Lower leg skin (tissue), 4 donors: ENCODE results near the gene BZW2. TPM values are rescaled to one million over a fixed set of nuclear protein-coding genes. Genes with fewer than 3 reads are reported as not detected.

Experiments
- DNase-seq, 2 donors: peaks; one replicate each; pipeline ENCODE4 v3.0.0-alpha.2; 2019; ENCODE audit warnings: low spot score in 2 of 2
- H3K4me3 ChIP-seq: fragments of 200-600 bp; sonication (generic); 2 replicates; pipeline ENCODE4 v1.5.1; 2017; ENCODE audit warnings: mild to moderate bottlenecking, low read depth; ENCODE audit not compliant: poor library complexity, severe bottlenecking
- CTCF ChIP-seq, 3 donors: fragments of 450-650 bp; IDR thresholded peaks; one replicate each; pipeline ENCODE4 v1.5.1; 2016; ENCODE audit warnings: antibody characterized with exemption in 3 of 3, mild to moderate bottlenecking in 3 of 3, moderate library complexity in 2 of 3
- POLR2A ChIP-seq, 2 donors: fragments of 450-650 bp; IDR thresholded peaks; one replicate each; pipeline ENCODE4 v1.6.1; 2016 to 2017; ENCODE audit warnings: antibody characterized with exemption in 2 of 2, mild to moderate bottlenecking in 1 of 2, moderate library complexity in 1 of 2
- WGBS, 2 donors: methylation state at CpG; one replicate each; pipeline ENCODE4 v1.1.5; 2018; 5-methylcytosine and 5-hydroxymethylcytosine counted together
- intact Hi-C: fragments of 100-400 bp; cut with DNase I; formaldehyde crosslinking; loops from one replicate; pipeline ENCODE4 v1.15.0; 2023; ENCODE audit warnings: low total_unique reads
- total RNA-seq, 4 donors: library from RNA; depleted of rRNA; stranded (reverse); fragments of >200 nt; gene quantifications; one replicate each; pipeline ENCODE4 v1.1.0, GENCODE V29; 2016

The BZW2 gene
- total RNA-seq, 4 donors from 2014 or later, result 51.3 to 82.2 (median 68.0) TPM

GRCh38 chr7:16695621-16696237 lies 49.7 kb downstream of the BZW2 start:
- DNase-seq, result peak in 1 of 2 donors; percentile 30
- WGBS, 2 donors, result 64% methylated on average over 4 of the region's 4 CpGs
- no peak for TF ChIP-seq CTCF (IDR thresholded peaks at IDR 0.05)
- no peak for TF ChIP-seq POLR2A (IDR thresholded peaks at IDR 0.05)
- no peak overlapping the region for H3K4me3 ChIP-seq
- intact Hi-C loops, result loop anchor here (10.0 kb wide), 1 partner anchor 219 kb away; no protein-coding TSS in a partner anchor

- DNase-seq, result no peak
- H3K4me3 ChIP-seq, result no peak overlapping the region
- WGBS, 2 donors, result 93 to 94% methylated on average over 8 of the region's 8 CpGs
- no peak for TF ChIP-seq POLR2A (IDR thresholded peaks at IDR 0.05)
- no peak for TF ChIP-seq CTCF (IDR thresholded peaks at IDR 0.05)
- intact Hi-C loops, result loop anchor here (10.0 kb wide), 1 partner anchor 217 kb away; no protein-coding TSS in a partner anchor
Measured at GRCh38 chr7:16697507-16698199, 51.7 kb downstream of the BZW2 start.

DNA sequence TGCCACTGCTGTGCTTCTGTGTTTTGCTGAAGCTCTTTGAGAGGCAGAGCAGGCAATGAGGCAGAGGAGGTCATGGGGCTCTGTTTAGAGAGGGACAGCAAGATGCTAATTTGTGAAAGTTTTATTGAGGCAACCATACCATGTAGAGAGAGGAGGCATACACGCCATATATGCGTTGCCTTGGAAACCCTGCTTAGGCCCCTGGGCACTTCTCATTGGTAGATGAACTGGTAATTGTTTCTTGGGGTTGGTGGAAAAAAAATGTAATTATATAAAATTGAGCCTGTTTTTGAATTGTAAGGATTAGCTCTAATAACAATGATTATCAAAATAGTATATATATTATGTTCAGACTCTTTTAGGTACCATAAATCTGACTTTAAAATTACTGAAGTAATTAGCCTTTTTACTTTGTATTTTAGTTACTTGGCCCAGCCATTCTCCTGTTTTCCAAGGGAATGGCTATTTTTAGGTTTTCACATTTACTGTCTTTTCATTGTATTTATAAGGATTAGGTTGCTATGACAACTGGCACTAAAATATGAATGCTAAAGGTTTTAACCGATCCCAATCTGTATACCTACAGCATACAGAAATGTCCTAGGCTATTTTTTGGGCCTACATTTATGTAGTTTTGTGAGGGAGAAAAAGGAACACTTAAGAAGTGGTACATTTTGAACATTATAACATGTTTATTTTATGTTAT lies 52.4 kb downstream of the BZW2 start:
- TF ChIP-seq POLR2A (IDR thresholded peaks at IDR 0.05) (no peak), CTCF (IDR thresholded peaks at IDR 0.05) (no peak)
- intact Hi-C loops, result loop anchor here (10.0 kb wide), 1 partner anchor 216 kb away; no protein-coding TSS in a partner anchor
- WGBS, 2 donors, result 81 to 85% methylated on average over 3 of the region's 3 CpGs

DNA sequence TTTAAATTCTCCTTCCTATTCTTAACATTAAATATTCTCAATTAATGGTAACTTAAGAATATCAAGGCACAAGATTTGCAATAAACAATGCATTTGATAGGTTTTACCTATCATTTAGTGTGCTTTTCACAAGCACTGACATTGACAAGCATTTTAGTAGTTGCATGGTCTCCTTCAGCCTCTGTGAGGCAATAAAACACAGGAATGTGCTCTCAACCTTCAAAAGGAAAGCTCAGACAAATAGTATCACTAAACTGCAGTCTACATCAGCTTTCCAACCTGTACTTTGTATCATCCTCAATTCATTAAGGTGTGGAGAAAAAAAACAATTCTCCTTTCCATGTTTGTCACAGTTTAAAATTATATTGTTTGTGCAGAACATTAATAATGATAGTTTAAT lies 56.5 kb downstream of the BZW2 start:
- H3K4me3 ChIP-seq, result no peak overlapping the region
- TF ChIP-seq POLR2A (IDR thresholded peaks at IDR 0.05) (no peak), CTCF (IDR thresholded peaks at IDR 0.05) (no peak)
- DNase-seq, result no peak
- intact Hi-C loops, result no loop called here

More for the DNA sequence above, 52.4 kb downstream of the BZW2 start:
- DNase-seq, result no peak
- no peak overlapping the region for H3K4me3 ChIP-seq

DNA sequence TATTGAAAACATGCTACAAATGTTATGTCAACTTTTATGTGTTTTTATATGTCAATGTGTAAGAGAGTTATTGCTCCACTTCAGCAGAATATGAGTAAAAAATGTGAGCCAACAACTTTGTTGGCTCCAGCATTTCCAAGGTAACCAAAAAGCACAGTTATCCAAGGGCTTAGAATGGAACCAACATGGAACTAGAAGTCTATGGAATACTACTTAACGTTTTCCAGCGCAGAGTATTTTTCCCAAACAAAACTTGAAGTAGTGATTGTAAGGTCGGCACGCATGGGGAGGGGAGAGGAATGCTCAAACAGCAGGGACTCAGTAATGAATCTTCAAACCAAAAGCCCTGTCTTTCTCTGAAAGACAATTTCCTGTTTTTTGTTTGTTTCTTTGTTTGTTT lies 62.5 kb downstream of the BZW2 start:
- 70 to 86% methylated on average over 4 of the region's 4 CpGs for WGBS, 2 donors
- DNase-seq, result no peak
- intact Hi-C loops, result no loop called here
- no peak overlapping the region for H3K4me3 ChIP-seq
- TF ChIP-seq POLR2A (IDR thresholded peaks at IDR 0.05) (no peak), CTCF (IDR thresholded peaks at IDR 0.05) (no peak)
